Right lobe of liver (tissue), 4 donors: ENCODE results near the gene NADSYN1.

Source experiments
- POLR2A ChIP-seq: fragments of 450-650 bp; IDR thresholded peaks from one replicate; pipeline ENCODE4 v1.6.1; 2017; ENCODE audit warnings: antibody characterized with exemption, mild to moderate bottlenecking
- TF ChIP-seq, protein P1 (sequence below), 4 donors: fragments of 200-600 bp in 3 of 4; fragments of 450-650 bp in 1 of 4; IDR thresholded peaks; one replicate each; pipeline versions ENCODE4 v1.5.1 to v1.8.0; 2016 to 2022; ENCODE audit warnings: antibody characterized with exemption in 4 of 4, mild to moderate bottlenecking in 2 of 4
- donor health status: DM: no; HTN: no; CAD: no.
- donor health status: DM: no; HTN: no; CAD: no.
- donor health status: DM: no; HTN: yes; CAD: no.

GRCh38 chr11:71545405-71545966, 92.5 kb downstream of the NADSYN1 start:
- TF ChIP-seq, protein P1, sequence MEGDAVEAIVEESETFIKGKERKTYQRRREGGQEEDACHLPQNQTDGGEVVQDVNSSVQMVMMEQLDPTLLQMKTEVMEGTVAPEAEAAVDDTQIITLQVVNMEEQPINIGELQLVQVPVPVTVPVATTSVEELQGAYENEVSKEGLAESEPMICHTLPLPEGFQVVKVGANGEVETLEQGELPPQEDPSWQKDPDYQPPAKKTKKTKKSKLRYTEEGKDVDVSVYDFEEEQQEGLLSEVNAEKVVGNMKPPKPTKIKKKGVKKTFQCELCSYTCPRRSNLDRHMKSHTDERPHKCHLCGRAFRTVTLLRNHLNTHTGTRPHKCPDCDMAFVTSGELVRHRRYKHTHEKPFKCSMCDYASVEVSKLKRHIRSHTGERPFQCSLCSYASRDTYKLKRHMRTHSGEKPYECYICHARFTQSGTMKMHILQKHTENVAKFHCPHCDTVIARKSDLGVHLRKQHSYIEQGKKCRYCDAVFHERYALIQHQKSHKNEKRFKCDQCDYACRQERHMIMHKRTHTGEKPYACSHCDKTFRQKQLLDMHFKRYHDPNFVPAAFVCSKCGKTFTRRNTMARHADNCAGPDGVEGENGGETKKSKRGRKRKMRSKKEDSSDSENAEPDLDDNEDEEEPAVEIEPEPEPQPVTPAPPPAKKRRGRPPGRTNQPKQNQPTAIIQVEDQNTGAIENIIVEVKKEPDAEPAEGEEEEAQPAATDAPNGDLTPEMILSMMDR (IDR thresholded peaks at IDR 0.05): no peak
- TF ChIP-seq POLR2A: no peak
